ENCODE data around the gene SCFD2. TPM values are rescaled to one million over a fixed set of nuclear protein-coding genes. Genes with fewer than 3 reads are reported as not detected.
A peak's percentile ranks its signal among the peaks of the same experiment; 100 is the strongest.

The SCFD2 gene
- total RNA-seq, 1 experiment from 2014 or later = 12.4 TPM

- Mint-ChIP-seq H3K4me1 (peaks cover 15% of the 10 kb centered on the region), H3K36me3 (no peaks in the 10 kb centered on the region), H3K27ac (no peak overlapping the region), H3K27me3 (ENCODE audit: low read depth) (no peaks in the 10 kb centered on the region), H3K4me3 (no peak overlapping the region), H3K9me3 (no peaks in the 10 kb centered on the region)
- ATAC-seq (peak; percentile 97), DNase-seq (ENCODE audit: low spot score) (no peak)
- ChIA-PET CTCF (interaction anchor here (0.5 to 1.4 kb wide), 12 partner anchors 8 to 920 kb away, joined by 3 to 12 read pairs (median 4); partner anchors contain the start of gene SCFD2), POLR2A (no interaction called here)
- no peak for TF ChIP-seq NFATC4 (CRISPR knock-in tag; IDR thresholded peaks at IDR 0.05)
- no peak for TF ChIP-seq ZNF138 (CRISPR knock-in tag; conservative IDR thresholded peaks at IDR 0.05)
- TF ChIP-seq MXD4 (CRISPR knock-in tag; IDR thresholded peaks at IDR 0.05; ENCODE audit: borderline replicate concordance) = no peak
- no peak for TF ChIP-seq TP53 (CRISPR knock-in tag; IDR thresholded peaks at IDR 0.05)
- no peak for TF ChIP-seq ATF6 (CRISPR knock-in tag; IDR thresholded peaks at IDR 0.05)
- TF ChIP-seq JAZF1 (CRISPR knock-in tag; IDR thresholded peaks at IDR 0.05) = no peak
- no peak for TF ChIP-seq HMGA2 (CRISPR knock-in tag; IDR thresholded peaks at IDR 0.05)
- no peak for TF ChIP-seq KAT7 (CRISPR knock-in tag; IDR thresholded peaks at IDR 0.05; ENCODE audit: borderline replicate concordance)
- no peak for TF ChIP-seq HMGXB4 (CRISPR knock-in tag; IDR thresholded peaks at IDR 0.05)
- no peak for TF ChIP-seq ZBTB21 (CRISPR knock-in tag; IDR thresholded peaks at IDR 0.05; ENCODE audit: borderline replicate concordance)
- TF ChIP-seq, protein P1, sequence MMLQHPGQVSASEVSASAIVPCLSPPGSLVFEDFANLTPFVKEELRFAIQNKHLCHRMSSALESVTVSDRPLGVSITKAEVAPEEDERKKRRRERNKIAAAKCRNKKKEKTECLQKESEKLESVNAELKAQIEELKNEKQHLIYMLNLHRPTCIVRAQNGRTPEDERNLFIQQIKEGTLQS (CRISPR knock-in tag; conservative IDR thresholded peaks at IDR 0.05) = no peak
- TF ChIP-seq ZNF263 (CRISPR knock-in tag; IDR thresholded peaks at IDR 0.05; ENCODE audit: low read depth) = no peak
- no peak for TF ChIP-seq NR2C2 (CRISPR knock-in tag; IDR thresholded peaks at IDR 0.05)
- TF ChIP-seq ZNF532 (CRISPR knock-in tag; IDR thresholded peaks at IDR 0.05; ENCODE audit: borderline replicate concordance) = no peak
These were observed 52.4 kb downstream of the SCFD2 start for GRCh38 chr4:53313510-53313909.

GRCh38 chr4:53309321-53310040 is 56.4 kb downstream of the SCFD2 start:
- ChIA-PET CTCF (no interaction called here), POLR2A (no interaction called here)
- H3K27me3 Mint-ChIP-seq (ENCODE audit: low read depth) = no peaks in the 10 kb centered on the region
- H3K4me1 Mint-ChIP-seq = peaks cover 12% of the 10 kb centered on the region
- H3K27ac Mint-ChIP-seq = no peak overlapping the region
- no peak for DNase-seq (ENCODE audit: low spot score)
- TF ChIP-seq ELF4 (CRISPR knock-in tag; IDR thresholded peaks at IDR 0.05; ENCODE audit: low read depth) (no peak), GABPB1 (CRISPR knock-in tag; IDR thresholded peaks at IDR 0.05) (no peak)
- TF ChIP-seq, protein P2, sequence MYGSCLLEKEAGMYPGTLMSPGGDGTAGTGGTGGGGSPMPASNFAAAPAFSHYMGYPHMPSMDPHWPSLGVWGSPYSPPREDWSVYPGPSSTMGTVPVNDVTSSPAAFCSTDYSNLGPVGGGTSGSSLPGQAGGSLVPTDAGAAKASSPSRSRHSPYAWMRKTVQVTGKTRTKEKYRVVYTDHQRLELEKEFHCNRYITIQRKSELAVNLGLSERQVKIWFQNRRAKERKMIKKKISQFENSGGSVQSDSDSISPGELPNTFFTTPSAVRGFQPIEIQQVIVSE (CRISPR knock-in tag; IDR thresholded peaks at IDR 0.05; ENCODE audit: borderline replicate concordance) = no peak
- H3K9me3 Mint-ChIP-seq = peaks cover 4% of the 10 kb centered on the region
- no peak overlapping the region for H3K4me3 Mint-ChIP-seq
- peaks cover 4% of the 10 kb centered on the region; the same call in 1 of the 2 replicates for H3K36me3 Mint-ChIP-seq
- no peak for ATAC-seq

All from WTC11 (cell line).